Suprapubic skin (tissue), 4 donors: ENCODE measurements around the gene PRDX6. TPM values are rescaled to one million over a fixed set of nuclear protein-coding genes. Genes with fewer than 3 reads are reported as not detected.

Experiments used
- DNase-seq, 2 donors: peaks; one replicate each; pipeline ENCODE4 v3.0.0-alpha.2; 2019; ENCODE audit warnings: low spot score in 2 of 2
- H3K27ac ChIP-seq: fragments of 200-600 bp; sonication (generic); one replicate; pipeline ENCODE4 v1.5.1; 2019
- H3K27me3 ChIP-seq: fragments of 200-600 bp; sonication (generic); one replicate; pipeline ENCODE4 v1.5.1; 2019
- H3K36me3 ChIP-seq: fragments of 200-600 bp; sonication (generic); one replicate; pipeline ENCODE4 v1.5.1; 2019
- H3K4me1 ChIP-seq: fragments of 200-600 bp; sonication (generic); one replicate; pipeline ENCODE4 v1.5.1; 2019
- H3K4me3 ChIP-seq: fragments of 200-600 bp; sonication (generic); one replicate; pipeline ENCODE4 v1.5.1; 2019; ENCODE audit warnings: mild to moderate bottlenecking
- H3K9me3 ChIP-seq: fragments of 200-600 bp; sonication (generic); one replicate; pipeline ENCODE4 v1.5.1; 2019
- EP300 ChIP-seq: sonication (generic); formaldehyde crosslinking; IDR thresholded peaks from one replicate; pipeline ENCODE4 v1.6.1; 2017; ENCODE audit warnings: antibody characterized with exemption
- POLR2A ChIP-seq, 2 donors: fragments of 450-650 bp; IDR thresholded peaks; one replicate each; pipeline ENCODE4 v1.6.1; 2017; ENCODE audit warnings: antibody characterized with exemption in 2 of 2, mild to moderate bottlenecking in 2 of 2, moderate library complexity in 2 of 2
- POLR2AphosphoS5 ChIP-seq, 3 donors: sonication (generic); formaldehyde crosslinking; IDR thresholded peaks; one replicate each; pipeline ENCODE4 v1.6.1; 2017; ENCODE audit warnings: antibody characterized with exemption in 3 of 3
- total RNA-seq, 4 donors: library from RNA; depleted of rRNA; stranded (reverse); fragments of >200 nt; gene quantifications; one replicate each; pipeline ENCODE4 v1.1.0, GENCODE V29; 2016
- TF ChIP-seq, protein P1 (sequence below), 2 donors: fragments of 200-600 bp in 1 of 2; fragments of 450-650 bp in 1 of 2; sonication (generic) in 1 of 2; IDR thresholded peaks; one replicate each; pipeline ENCODE4 v1.5.1; 2016 to 2019; ENCODE audit warnings: antibody characterized with exemption in 2 of 2, mild to moderate bottlenecking in 1 of 2, moderate library complexity in 1 of 2

The PRDX6 gene
- total RNA-seq, 4 donors from 2014 or later, result 151 to 223 (median 190) TPM

DNA sequence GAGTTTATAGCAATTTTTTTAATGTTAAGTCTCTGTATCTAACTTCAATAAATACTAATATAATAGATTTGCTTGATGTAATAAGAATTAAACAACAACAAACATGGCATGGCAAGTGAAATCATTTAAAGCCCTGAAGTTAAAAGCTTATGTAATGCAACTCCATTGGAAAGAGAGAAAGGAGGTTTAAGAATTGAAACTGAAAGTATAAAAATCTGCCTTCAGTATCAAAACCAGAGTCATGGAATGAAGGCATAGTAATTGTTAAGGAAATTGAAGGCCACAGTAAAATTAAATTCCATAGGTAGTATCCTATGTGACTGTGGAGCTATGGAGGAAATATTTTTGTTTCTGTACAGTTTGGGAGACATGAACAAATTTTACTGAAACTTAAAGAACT is 55.1 kb downstream of the PRDX6 start:
- Histone ChIP-seq H3K27me3 (no peaks in the 10 kb centered on the region), H3K4me1 (no peaks in the 10 kb centered on the region), H3K4me3 (no peak overlapping the region), H3K9me3 (no peaks in the 10 kb centered on the region), H3K36me3 (no peaks in the 10 kb centered on the region), H3K27ac (no peak overlapping the region)
- TF ChIP-seq, protein P1, sequence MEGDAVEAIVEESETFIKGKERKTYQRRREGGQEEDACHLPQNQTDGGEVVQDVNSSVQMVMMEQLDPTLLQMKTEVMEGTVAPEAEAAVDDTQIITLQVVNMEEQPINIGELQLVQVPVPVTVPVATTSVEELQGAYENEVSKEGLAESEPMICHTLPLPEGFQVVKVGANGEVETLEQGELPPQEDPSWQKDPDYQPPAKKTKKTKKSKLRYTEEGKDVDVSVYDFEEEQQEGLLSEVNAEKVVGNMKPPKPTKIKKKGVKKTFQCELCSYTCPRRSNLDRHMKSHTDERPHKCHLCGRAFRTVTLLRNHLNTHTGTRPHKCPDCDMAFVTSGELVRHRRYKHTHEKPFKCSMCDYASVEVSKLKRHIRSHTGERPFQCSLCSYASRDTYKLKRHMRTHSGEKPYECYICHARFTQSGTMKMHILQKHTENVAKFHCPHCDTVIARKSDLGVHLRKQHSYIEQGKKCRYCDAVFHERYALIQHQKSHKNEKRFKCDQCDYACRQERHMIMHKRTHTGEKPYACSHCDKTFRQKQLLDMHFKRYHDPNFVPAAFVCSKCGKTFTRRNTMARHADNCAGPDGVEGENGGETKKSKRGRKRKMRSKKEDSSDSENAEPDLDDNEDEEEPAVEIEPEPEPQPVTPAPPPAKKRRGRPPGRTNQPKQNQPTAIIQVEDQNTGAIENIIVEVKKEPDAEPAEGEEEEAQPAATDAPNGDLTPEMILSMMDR (IDR thresholded peaks at IDR 0.05), result no peak
- TF ChIP-seq POLR2A (IDR thresholded peaks at IDR 0.05) (no peak), EP300 (no peak), POLR2AphosphoS5 (IDR thresholded peaks at IDR 0.05) (no peak)
- no peak for DNase-seq

DNA sequence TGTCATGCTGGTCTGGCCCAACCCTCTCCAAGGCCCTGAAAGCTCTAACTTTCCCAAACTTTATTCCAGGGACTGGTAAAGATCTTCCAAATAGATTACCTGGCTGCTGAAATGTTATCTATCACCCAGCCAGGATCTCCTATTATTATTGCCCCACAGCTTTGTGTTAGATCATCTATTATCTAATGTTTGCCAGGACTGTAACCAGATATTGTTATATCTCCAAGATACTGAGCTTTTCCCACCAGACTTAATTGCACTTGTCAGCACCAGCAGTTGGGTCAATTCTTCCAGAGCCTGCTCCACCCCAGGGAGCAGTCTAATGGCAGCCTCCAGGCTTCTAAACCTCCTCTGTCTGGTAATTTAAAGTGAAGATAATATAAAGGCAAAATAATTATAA is 59.1 kb downstream of the PRDX6 start:
- DNase-seq, result no peak
- H3K4me3 ChIP-seq, result no peak overlapping the region
- TF ChIP-seq, protein P1 (IDR thresholded peaks at IDR 0.05), result no peak
- TF ChIP-seq POLR2A (IDR thresholded peaks at IDR 0.05), result no peak
- no peak for TF ChIP-seq EP300
- no peak for TF ChIP-seq POLR2AphosphoS5 (IDR thresholded peaks at IDR 0.05)
- no peaks in the 10 kb centered on the region for H3K4me1 ChIP-seq
- no peaks in the 10 kb centered on the region for H3K36me3 ChIP-seq
- no peaks in the 10 kb centered on the region for H3K27me3 ChIP-seq
- peaks cover 5% of the 10 kb centered on the region for H3K9me3 ChIP-seq
- no peak overlapping the region for H3K27ac ChIP-seq

Other genes starting within 250 kb of the PRDX6 start
- gene SLC9C2, start 125.7 kb downstream of the PRDX6 start, total RNA-seq, result not detected
- gene TEX50, start 158.0 kb downstream of the PRDX6 start, total RNA-seq, result not detected
- gene ANKRD45, start 192.5 kb downstream of the PRDX6 start, total RNA-seq, result not detected
- 10 to 100 TPM; 26.3 to 34.2 (median 29.4) TPM for gene KLHL20, start 237.6 kb downstream of the PRDX6 start, total RNA-seq